Islet of Langerhans (tissue), 1 donor: ENCODE results near the gene ZNF816.
"Not testable (repeated sequence)": the region's sequence is repeated elsewhere in the genome, so short reads cannot be mapped to it uniquely, and the experiment has no call there.

Experiments used
- FAIRE-seq: peaks from one replicate; lab custom pipeline; 2011; peaks lifted over from hg19 to GRCh38; lab: Jason Lieb, UNC

Gene ZNF816

GRCh38 chr19:52959613-52960295 is 2.9 kb downstream of the ZNF816 start:
- no peak for FAIRE-seq

GRCh38 chr19:52957591-52957990 is 5.1 kb downstream of the ZNF816 start:
- FAIRE-seq: no peak

GRCh38 chr19:52956917-52957316 is 5.8 kb downstream of the ZNF816 start:
- no peak for FAIRE-seq

- no peak for FAIRE-seq
Observed at GRCh38 chr19:52949422-52949821, 13.3 kb downstream of the ZNF816 start.

- FAIRE-seq: no peak
Observed at GRCh38 chr19:52948025-52948770, 14.5 kb downstream of the ZNF816 start.

GRCh38 chr19:52946322-52947310 is 16.1 kb downstream of the ZNF816 start:
- FAIRE-seq: no peak

GRCh38 chr19:52945652-52946321 is 16.9 kb downstream of the ZNF816 start:
- no peak for FAIRE-seq

GRCh38 chr19:52944703-52945493 is 17.8 kb downstream of the ZNF816 start:
- peak; percentile 21 for FAIRE-seq

- FAIRE-seq: no peak
Observed at GRCh38 chr19:52943884-52944643, 18.6 kb downstream of the ZNF816 start.

GRCh38 chr19:52943134-52943883 is 19.4 kb downstream of the ZNF816 start:
- no peak for FAIRE-seq

- FAIRE-seq: peak; percentile 36
Observed at GRCh38 chr19:52942386-52943133, 20.1 kb downstream of the ZNF816 start.

- FAIRE-seq: no peak
Observed at GRCh38 chr19:52941941-52942385, 20.7 kb downstream of the ZNF816 start.

GRCh38 chr19:52941523-52941922 is 21.2 kb downstream of the ZNF816 start:
- not testable (repeated sequence) for FAIRE-seq

GRCh38 chr19:52940905-52941304 is 21.8 kb downstream of the ZNF816 start:
- not testable (repeated sequence) for FAIRE-seq

GRCh38 chr19:52938761-52939160 is 23.9 kb downstream of the ZNF816 start:
- no peak for FAIRE-seq

GRCh38 chr19:52936954-52937325 is 25.7 kb downstream of the ZNF816 start:
- FAIRE-seq: no peak

GRCh38 chr19:52936151-52936953 is 26.3 kb downstream of the ZNF816 start:
- peak; percentile 61 for FAIRE-seq

- no peak for FAIRE-seq
Observed at GRCh38 chr19:52935434-52935833, 27.2 kb downstream of the ZNF816 start.
